ENCODE measurements around the gene SPTSSB. TPM values are rescaled to one million over a fixed set of nuclear protein-coding genes. Genes with fewer than 3 reads are reported as not detected.

The SPTSSB gene, protein sequence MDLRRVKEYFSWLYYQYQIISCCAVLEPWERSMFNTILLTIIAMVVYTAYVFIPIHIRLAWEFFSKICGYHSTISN
- total RNA-seq (2011; cell fraction: chromatin; rRNA removed; ENCODE audit: low replicate concordance): not detected in 2 replicates
- not detected in 2 replicates for total RNA-seq (2011; cell fraction: nucleolus; rRNA removed)
- not detected in 2 replicates for total RNA-seq (2011; cell fraction: nucleoplasm; rRNA removed)
- total RNA-seq (2014; rRNA removed) (not detected in 2 replicates), total RNA-seq (2014; rRNA removed; fragmentation: Illumina TruSeq; extraction: Trizol) (not detected in 2 replicates), total RNA-seq (2015; rRNA removed; fragmentation: Illumina TruSeq; extraction: Trizol) (not detected in 2 replicates), total RNA-seq (2021) (0.07 and 0.42 TPM in 2 replicates), polyA plus RNA-seq (2011; rRNA removed) (not detected in 2 replicates), polyA plus RNA-seq (2014; fragmentation: Illumina TruSeq; extraction: Trizol) (not detected in 2 replicates), polyA plus RNA-seq (2014; fragmentation: Nextera tagmentation; extraction: Ambion mirVana) (not detected), polyA plus RNA-seq (2014; rRNA removed) (not detected in 2 replicates), polyA minus RNA-seq (2011; rRNA and poly(A)+ RNA removed) (not detected in 2 replicates), Bru-seq, nascent RNA (percentile 17 among the genes with signal in this experiment), BruChase-seq, experiment 1, labeled RNA remaining after a 2-hour chase (percentile 18 among the genes with signal in this experiment), BruChase-seq, experiment 2, labeled RNA remaining after a 6-hour chase (percentile 27 among the genes with signal in this experiment)
- polyA plus RNA-seq (2011; cell fraction: cytosol; rRNA removed): not detected in 2 replicates
- not detected in 2 replicates for polyA plus RNA-seq (2011; cell fraction: nucleus; rRNA removed)
- not detected in 2 replicates for polyA plus RNA-seq (2012)
- not detected in 2 replicates for polyA minus RNA-seq (2011; cell fraction: cytosol; rRNA and poly(A)+ RNA removed)
- not detected in 2 replicates for polyA minus RNA-seq (2011; cell fraction: nucleus; rRNA and poly(A)+ RNA removed)
- long read RNA-seq, experiment 1: 0 reads
- long read RNA-seq, experiment 2: 0 reads
- long read RNA-seq, experiment 3: 0 reads

DNA sequence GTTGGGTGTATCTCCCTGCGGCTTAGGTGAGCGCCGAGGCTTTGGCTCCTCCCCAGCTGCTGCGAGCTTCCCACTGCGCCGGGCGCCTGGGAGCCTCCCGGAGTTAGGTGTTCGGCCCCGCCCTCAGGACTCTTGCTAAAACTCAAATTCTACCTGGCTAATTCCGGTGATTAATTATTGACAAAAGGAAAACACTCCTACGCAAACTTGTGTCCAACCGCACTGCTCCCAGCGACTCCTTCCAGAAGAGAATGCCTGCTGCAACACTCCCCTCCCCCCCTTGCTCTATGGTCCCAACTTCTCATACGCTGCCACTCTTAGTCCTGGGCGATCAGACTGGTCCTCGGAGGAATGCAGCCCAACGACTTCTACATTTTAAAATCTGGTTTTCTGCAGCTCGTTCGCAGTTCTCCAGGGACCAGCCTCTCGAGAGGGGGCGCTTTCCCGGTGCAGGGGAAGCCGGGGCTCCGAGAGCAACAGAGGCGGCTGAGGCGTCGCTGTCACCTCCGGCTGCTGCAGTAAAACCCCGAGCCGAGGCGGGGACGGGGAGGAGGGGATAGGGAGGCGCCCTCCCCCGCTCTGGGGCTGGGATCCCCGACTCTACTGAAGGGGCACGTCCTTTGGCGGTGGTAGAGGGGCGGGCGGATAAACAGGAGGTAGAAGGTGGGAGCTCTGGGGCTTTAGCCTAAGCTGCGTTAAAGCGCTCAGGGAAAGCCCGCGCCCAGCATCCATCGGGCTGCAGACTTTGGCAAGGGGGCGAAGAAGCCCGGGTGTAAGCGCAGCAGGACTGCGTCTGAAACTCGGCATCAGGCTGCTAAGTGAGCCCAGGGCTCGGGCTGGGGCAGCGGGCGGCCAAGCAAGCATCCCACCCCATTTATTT, at the start of gene SPTSSB:
SPTSSB (minus strand) TSS at position 77 of the 880 bp plus-strand sequence. CDS start 25,194 bp downstream, outside the sequence.
- no peak within 1 kb of the TSS for H2AFZ ChIP-seq (ENCODE audit: low read depth, low read length)
- POLR2A ChIA-PET: no interaction called here
- TF ChIP-seq ZNF134 (CRISPR knock-in tag; conservative IDR thresholded peaks at IDR 0.05) (no peak), HOMEZ (CRISPR knock-in tag; IDR thresholded peaks at IDR 0.05) (no peak), TCF7L2 (IDR thresholded peaks at IDR 0.05; ENCODE audit: low read depth, low read length) (no peak), RBM39 (optimal IDR thresholded peaks at IDR 0.05; ENCODE audit: low read depth, low read length) (no peak), NFIX (CRISPR knock-in tag; IDR thresholded peaks at IDR 0.05; ENCODE audit: low read depth) (no peak), TFAM (CRISPR knock-in tag; conservative IDR thresholded peaks at IDR 0.05) (no peak), RNF2 (IDR thresholded peaks at IDR 0.05) (no peak), ZBTB2 (IDR thresholded peaks at IDR 0.05) (no peak), NCOA2 (IDR thresholded peaks at IDR 0.05; ENCODE audit: partially characterized antibody in 2 of 2) (no peak), HOXB6 (CRISPR knock-in tag; IDR thresholded peaks at IDR 0.05; ENCODE audit: borderline replicate concordance) (no peak)
- TF ChIP-seq, protein P1, sequence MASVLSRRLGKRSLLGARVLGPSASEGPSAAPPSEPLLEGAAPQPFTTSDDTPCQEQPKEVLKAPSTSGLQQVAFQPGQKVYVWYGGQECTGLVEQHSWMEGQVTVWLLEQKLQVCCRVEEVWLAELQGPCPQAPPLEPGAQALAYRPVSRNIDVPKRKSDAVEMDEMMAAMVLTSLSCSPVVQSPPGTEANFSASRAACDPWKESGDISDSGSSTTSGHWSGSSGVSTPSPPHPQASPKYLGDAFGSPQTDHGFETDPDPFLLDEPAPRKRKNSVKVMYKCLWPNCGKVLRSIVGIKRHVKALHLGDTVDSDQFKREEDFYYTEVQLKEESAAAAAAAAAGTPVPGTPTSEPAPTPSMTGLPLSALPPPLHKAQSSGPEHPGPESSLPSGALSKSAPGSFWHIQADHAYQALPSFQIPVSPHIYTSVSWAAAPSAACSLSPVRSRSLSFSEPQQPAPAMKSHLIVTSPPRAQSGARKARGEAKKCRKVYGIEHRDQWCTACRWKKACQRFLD (CRISPR knock-in tag; IDR thresholded peaks at IDR 0.05): no peak

More for the DNA sequence above, at the start of gene SPTSSB:
- H3K9me1 ChIP-seq (ENCODE audit: control insufficient read depth, insufficient read depth, low read length): no peaks in the 10 kb centered on the region
- H3K4me3 ChIP-seq: no peak within 1 kb of the TSS
- ATAC-seq: peak; percentile 60; the same call in 2 of the 3 replicates
- intact Hi-C loops (cut with micrococcal nuclease): no loop called here
- peaks cover 0 to 18% of the 10 kb centered on the region in 2 experiments; a peak in 3 of 5 replicates for H3K27me3 ChIP-seq (ENCODE audit: control insufficient read depth in 2 of 2, insufficient read depth in 2 of 2, low read length in 2 of 2)
- no peak within 1 kb of the TSS for H3K4me2 ChIP-seq (ENCODE audit: insufficient read depth, low read length)
- no peaks in the 10 kb centered on the region for H3K36me3 ChIP-seq (ENCODE audit: control insufficient read depth, insufficient read depth, low read length)
- no TSS peak for BruUV-seq (replicated peaks)
- H4K20me1 ChIP-seq (replicated peaks; ENCODE audit: control insufficient read depth, insufficient read depth, low read length): no peaks in the 10 kb centered on the region
- peaks cover 0 to 10% of the 10 kb centered on the region in 2 experiments; a peak in 2 of 5 replicates for H3K4me1 ChIP-seq (replicated peaks in 1 of 2; ENCODE audit: control insufficient read depth in 2 of 2, insufficient read depth in 2 of 2, low read length in 2 of 2)
- in situ Hi-C loops (cut with MboI): no loop called here
- no peak for FAIRE-seq
- no peaks in the 10 kb centered on the region for H3K9me3 ChIP-seq (replicated peaks; ENCODE audit: control insufficient read depth, insufficient read depth, low read depth, low read length)
- WGBS (ENCODE audit: insufficient coverage, low coverage, missing lambda C conversion rate): 2% methylated on average over 42 of the region's 53 CpGs
- no peaks in the 10 kb centered on the region for H3K79me2 ChIP-seq (ENCODE audit: control insufficient read depth, insufficient read depth, low read length)
- DNase-seq (ENCODE audit: extremely low read depth in 1 of 4, low spot score in 3 of 4): peak in 2 of 4 experiments; percentile 5 to 9
- CTCF ChIA-PET (ENCODE audit: low intra/inter-chr PET ratio): no interaction called here
- H3K27ac ChIP-seq (ENCODE audit: extremely low read depth, low read depth, low read length): no peak within 1 kb of the TSS
- no peak within 1 kb of the TSS for H3K9ac ChIP-seq (ENCODE audit: insufficient read depth in 1 of 2, low read depth in 2 of 2, low read length in 2 of 2)
